ENCODE results near the gene VGLL2.

Gene VGLL2

GRCh38 chr6:117306227-117306790 is 41.0 kb downstream of the VGLL2 start:
- H3K4me3 ChIP-seq (ENCODE audit: low read depth, low read length): no peak overlapping the region
- TF ChIP-seq CTCF (IDR thresholded peaks at IDR 0.05; ENCODE audit: low read depth, low read length): no peak

GRCh38 chr6:117307655-117308054 is 42.3 kb downstream of the VGLL2 start:
- H3K4me3 ChIP-seq (ENCODE audit: low read depth, low read length): no peak overlapping the region
- TF ChIP-seq CTCF (IDR thresholded peaks at IDR 0.05; ENCODE audit: low read depth, low read length): no peak

- no peak for TF ChIP-seq CTCF (IDR thresholded peaks at IDR 0.05; ENCODE audit: low read depth, low read length)
- no peak overlapping the region for H3K4me3 ChIP-seq (ENCODE audit: low read depth, low read length)
Observed at GRCh38 chr6:117309069-117309468, 43.7 kb downstream of the VGLL2 start.

- no peak for TF ChIP-seq CTCF (IDR thresholded peaks at IDR 0.05; ENCODE audit: low read depth, low read length)
- no peak overlapping the region for H3K4me3 ChIP-seq (ENCODE audit: low read depth, low read length)
Observed at GRCh38 chr6:117309611-117310010, 44.3 kb downstream of the VGLL2 start.

GRCh38 chr6:117311310-117311709 is 46.0 kb downstream of the VGLL2 start:
- no peak for TF ChIP-seq CTCF (IDR thresholded peaks at IDR 0.05; ENCODE audit: low read depth, low read length)
- no peak overlapping the region for H3K4me3 ChIP-seq (ENCODE audit: low read depth, low read length)

- no peak for TF ChIP-seq CTCF (IDR thresholded peaks at IDR 0.05; ENCODE audit: low read depth, low read length)
- no peak overlapping the region for H3K4me3 ChIP-seq (ENCODE audit: low read depth, low read length)
Observed at GRCh38 chr6:117311726-117312125, 46.4 kb downstream of the VGLL2 start.

GRCh38 chr6:117317261-117317660 is 51.9 kb downstream of the VGLL2 start:
- no peak for TF ChIP-seq CTCF (IDR thresholded peaks at IDR 0.05; ENCODE audit: low read depth, low read length)
- no peak overlapping the region for H3K4me3 ChIP-seq (ENCODE audit: low read depth, low read length)
